ENCODE measurements around the gene SAT1. TPM values are rescaled to one million over a fixed set of nuclear protein-coding genes. Genes with fewer than 3 reads are reported as not detected.

SAT1 gene
- total and polyA plus RNA-seq, 8 donors, result 51.1 to 376 (median 150) TPM

DNA sequence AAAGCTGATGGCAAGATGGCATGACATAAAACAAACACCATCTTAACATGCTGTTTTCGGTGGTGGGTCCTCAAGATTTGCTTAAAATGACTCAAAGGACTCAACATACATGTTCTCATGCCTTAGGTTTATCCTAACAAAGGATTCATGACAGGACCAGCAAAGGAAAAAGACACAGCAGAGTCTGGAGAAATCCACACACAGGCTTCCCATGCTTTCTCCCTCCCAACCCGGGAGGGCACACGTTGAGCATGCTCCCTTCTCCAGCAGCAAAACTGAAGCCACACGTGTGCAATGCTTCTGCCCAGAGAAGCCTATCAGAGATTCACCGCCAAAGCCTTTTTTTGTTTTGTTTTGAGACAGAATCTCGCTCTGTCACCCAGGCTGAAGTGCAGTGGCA is 39.9 kb downstream of the SAT1 start:
- 70% methylated on average over 6 of the region's 6 CpGs for WGBS, 2 donors
- FAIRE-seq, result no peak
- no peaks in the 10 kb centered on the region for H3K36me3 ChIP-seq
- TF ChIP-seq, protein P1, sequence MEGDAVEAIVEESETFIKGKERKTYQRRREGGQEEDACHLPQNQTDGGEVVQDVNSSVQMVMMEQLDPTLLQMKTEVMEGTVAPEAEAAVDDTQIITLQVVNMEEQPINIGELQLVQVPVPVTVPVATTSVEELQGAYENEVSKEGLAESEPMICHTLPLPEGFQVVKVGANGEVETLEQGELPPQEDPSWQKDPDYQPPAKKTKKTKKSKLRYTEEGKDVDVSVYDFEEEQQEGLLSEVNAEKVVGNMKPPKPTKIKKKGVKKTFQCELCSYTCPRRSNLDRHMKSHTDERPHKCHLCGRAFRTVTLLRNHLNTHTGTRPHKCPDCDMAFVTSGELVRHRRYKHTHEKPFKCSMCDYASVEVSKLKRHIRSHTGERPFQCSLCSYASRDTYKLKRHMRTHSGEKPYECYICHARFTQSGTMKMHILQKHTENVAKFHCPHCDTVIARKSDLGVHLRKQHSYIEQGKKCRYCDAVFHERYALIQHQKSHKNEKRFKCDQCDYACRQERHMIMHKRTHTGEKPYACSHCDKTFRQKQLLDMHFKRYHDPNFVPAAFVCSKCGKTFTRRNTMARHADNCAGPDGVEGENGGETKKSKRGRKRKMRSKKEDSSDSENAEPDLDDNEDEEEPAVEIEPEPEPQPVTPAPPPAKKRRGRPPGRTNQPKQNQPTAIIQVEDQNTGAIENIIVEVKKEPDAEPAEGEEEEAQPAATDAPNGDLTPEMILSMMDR (IDR thresholded peaks at IDR 0.05), result no peak
- no peaks in the 10 kb centered on the region for H3K4me1 ChIP-seq
- no peaks in the 10 kb centered on the region for H3K9me3 ChIP-seq
- ATAC-seq, result no peak
- DNase-seq, result no peak
- intact Hi-C loops (cut with DNase I), result no loop called here
- H3K27ac ChIP-seq, result peak overlapping the region in 3 of 4 donors; percentile 36 to 57 (median 53)
- H3K27me3 ChIP-seq, result no peaks in the 10 kb centered on the region
- no peak overlapping the region for H3K4me3 ChIP-seq

DNA sequence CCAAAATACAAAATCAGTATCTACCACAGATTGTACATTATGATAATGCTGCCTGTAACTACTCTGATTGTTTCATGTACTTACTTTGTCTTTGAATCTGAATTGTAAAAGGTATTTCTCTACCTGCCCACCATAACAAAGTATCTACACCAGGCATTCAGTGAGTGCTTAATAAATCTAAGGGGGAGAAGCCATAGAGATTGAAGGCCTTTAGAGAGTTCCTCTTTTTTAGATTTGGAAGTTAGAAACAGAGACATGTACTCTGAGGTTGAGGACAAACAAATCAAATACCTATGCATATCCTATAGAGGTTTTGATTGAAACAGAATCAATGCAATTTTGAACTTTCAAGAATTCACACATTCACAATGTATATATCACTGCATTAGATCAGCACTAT is 42.7 kb downstream of the SAT1 start:
- Histone ChIP-seq H3K4me3 (no peak overlapping the region), H3K9me3 (no peaks in the 10 kb centered on the region), H3K36me3 (no peaks in the 10 kb centered on the region), H3K4me1 (no peaks in the 10 kb centered on the region), H3K27me3 (no peaks in the 10 kb centered on the region), H3K27ac (no peak overlapping the region)
- intact Hi-C loops (cut with DNase I), result no loop called here
- FAIRE-seq (no peak), ATAC-seq (no peak), DNase-seq (no peak)
- TF ChIP-seq, protein P1 (IDR thresholded peaks at IDR 0.05), result no peak

DNA sequence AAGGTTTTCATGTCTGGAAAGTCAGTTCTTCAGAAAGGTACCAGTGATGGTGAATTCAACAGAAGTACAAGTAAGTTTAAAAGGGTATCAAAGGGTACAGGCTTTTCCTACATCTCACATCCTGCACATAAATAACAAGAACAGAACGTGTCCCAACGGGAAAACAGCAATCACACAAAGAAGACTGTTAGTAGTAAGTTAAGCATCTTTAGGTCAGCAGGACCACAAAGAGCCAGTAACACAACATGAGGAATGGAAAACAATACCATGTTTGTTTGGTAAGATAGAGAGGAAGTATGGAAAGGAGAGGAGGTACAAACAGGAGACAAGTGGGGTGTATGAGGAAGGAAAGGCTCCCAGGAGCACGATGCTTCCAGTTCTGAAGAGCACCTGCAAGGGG is 43.2 kb downstream of the SAT1 start:
- intact Hi-C loops (cut with DNase I), result no loop called here
- no peak overlapping the region for H3K27ac ChIP-seq
- FAIRE-seq, result no peak
- H3K36me3 ChIP-seq, result no peaks in the 10 kb centered on the region
- no peak for DNase-seq
- no peaks in the 10 kb centered on the region for H3K27me3 ChIP-seq
- no peak for ATAC-seq
- H3K9me3 ChIP-seq, result no peaks in the 10 kb centered on the region
- no peak overlapping the region for H3K4me3 ChIP-seq
- H3K4me1 ChIP-seq, result no peaks in the 10 kb centered on the region
- TF ChIP-seq, protein P1 (IDR thresholded peaks at IDR 0.05), result no peak
- 53 to 74% methylated on average over 3 of the region's 3 CpGs for WGBS, 2 donors

DNA sequence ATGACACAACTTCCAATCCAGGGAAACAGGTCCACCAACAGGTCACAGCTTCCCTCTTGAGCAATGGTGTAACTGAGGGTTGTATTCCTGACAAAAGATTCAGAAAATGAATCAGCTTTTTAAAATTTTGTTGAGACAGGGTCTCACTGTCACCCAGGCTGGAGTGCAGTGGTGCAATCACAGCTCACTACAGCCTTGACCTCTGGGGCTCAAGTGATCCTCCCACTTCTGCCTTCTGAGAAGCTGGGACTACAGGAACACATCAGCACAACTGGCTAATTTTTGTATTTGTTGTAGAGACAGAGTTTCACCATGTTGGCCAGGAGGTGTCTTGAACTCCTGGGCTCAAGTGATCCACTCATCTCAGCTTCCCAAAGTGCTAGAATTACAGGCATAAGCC is 43.7 kb downstream of the SAT1 start:
- TF ChIP-seq, protein P1 (IDR thresholded peaks at IDR 0.05), result no peak
- H3K27me3 ChIP-seq, result no peaks in the 10 kb centered on the region
- no peak overlapping the region for H3K4me3 ChIP-seq
- H3K36me3 ChIP-seq, result no peaks in the 10 kb centered on the region
- no peaks in the 10 kb centered on the region for H3K4me1 ChIP-seq
- no peaks in the 10 kb centered on the region for H3K9me3 ChIP-seq
- intact Hi-C loops (cut with DNase I), result no loop called here
- H3K27ac ChIP-seq, result no peak overlapping the region
- no peak for FAIRE-seq
- no peak for ATAC-seq
- no peak for DNase-seq

DNA sequence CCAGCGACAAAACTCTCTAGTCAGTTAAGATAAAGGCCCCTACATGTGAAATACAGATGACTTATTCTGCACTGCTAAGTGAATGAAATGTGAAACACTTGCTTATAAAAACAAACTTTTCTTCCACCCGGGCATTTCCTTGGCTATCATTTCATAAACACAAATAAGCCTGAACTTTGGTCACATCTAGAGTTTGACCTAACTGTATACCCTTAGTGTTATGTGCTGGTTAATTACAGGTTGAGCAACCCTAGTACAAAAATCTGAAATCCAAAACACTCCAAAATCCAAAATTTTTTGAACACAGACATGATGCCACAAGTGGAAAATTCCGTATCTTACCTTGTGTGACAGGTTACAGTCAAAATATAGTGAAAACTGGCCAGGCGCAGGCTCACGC is 45.9 kb downstream of the SAT1 start:
- DNase-seq, result no peak
- 83 to 87% methylated on average over 5 of the region's 5 CpGs for WGBS, 2 donors
- Histone ChIP-seq H3K27ac (no peak overlapping the region), H3K4me3 (no peak overlapping the region), H3K27me3 (peaks cover 0 to 4% (median 0%) of the 10 kb centered on the region in 4 donors), H3K9me3 (no peaks in the 10 kb centered on the region), H3K36me3 (no peaks in the 10 kb centered on the region), H3K4me1 (no peaks in the 10 kb centered on the region)
- intact Hi-C loops (cut with DNase I), result no loop called here
- TF ChIP-seq, protein P1 (IDR thresholded peaks at IDR 0.05), result no peak
- no peak for FAIRE-seq
- no peak for ATAC-seq

Measured in pancreas (tissue), 10 donors.